GM12878 (cell line): Measurements from ENCODE around the gene INSRR. TPM values are rescaled to one million over a fixed set of nuclear protein-coding genes. Genes with fewer than 3 reads are reported as not detected.

Experiments
- BCL3 ChIP-seq: IDR thresholded peaks from 2 replicates; pipeline ENCODE4 v1.6.1; 2011; ENCODE audit warnings: borderline replicate concordance, low read depth, mild to moderate bottlenecking, moderate library complexity, low read length; ENCODE audit not compliant: insufficient read depth, poor library complexity, severe bottlenecking
- BHLHE40 ChIP-seq, 2 experiments: fragments of 450-650 bp in 1 of 2; IDR thresholded peaks; 2 replicates each; pipeline ENCODE4 v1.6.1; 2011 to 2017; ENCODE audit warnings: low read depth in 2 of 2, borderline replicate concordance in 1 of 2, improper control_type of control experiment in 1 of 2, low read length in 1 of 2, mild to moderate bottlenecking in 1 of 2
- CBFB ChIP-seq: IDR thresholded peaks from 2 replicates; pipeline ENCODE4 v1.6.1; 2016; ENCODE audit warnings: antibody characterized with exemption, low read depth
- CBX5 ChIP-seq: sonication (generic); IDR thresholded peaks from 2 replicates; pipeline ENCODE4 v1.6.1; 2016; ENCODE audit warnings: low read depth, moderate library complexity, mild to moderate bottlenecking, inconsistent platforms
- HDGF ChIP-seq: fragments of 450-650 bp; IDR thresholded peaks from 2 replicates; pipeline ENCODE4 v1.6.1; 2016; ENCODE audit warnings: antibody characterized with exemption
- IKZF2 ChIP-seq, 2 experiments: fragments of 450-650 bp; IDR thresholded peaks; 2 replicates each; pipeline ENCODE4 v1.6.1; 2017; ENCODE audit warnings: mild to moderate bottlenecking in 2 of 2, moderate library complexity in 2 of 2
- MEF2B ChIP-seq: fragments of 450-650 bp; IDR thresholded peaks from 2 replicates; pipeline ENCODE4 v1.6.1; 2018; ENCODE audit warnings: mild to moderate bottlenecking, moderate library complexity; ENCODE audit not compliant: partially characterized antibody, poor library complexity, severe bottlenecking
- PBX3 ChIP-seq: IDR thresholded peaks from 2 replicates; pipeline ENCODE4 v1.6.1; 2011; ENCODE audit warnings: mild to moderate bottlenecking, low read depth, low read length, moderate library complexity; ENCODE audit not compliant: insufficient replicate concordance
- RAD21 ChIP-seq: IDR thresholded peaks from 2 replicates; pipeline ENCODE4 v1.6.1; 2011; ENCODE audit warnings: mild to moderate bottlenecking, low read depth, low read length, moderate library complexity; ENCODE audit not compliant: insufficient read depth
- RAD51 ChIP-seq: fragments of 450-650 bp; IDR thresholded peaks from 2 replicates; pipeline ENCODE4 v1.6.1; 2016; ENCODE audit warnings: moderate library complexity, mild to moderate bottlenecking, inconsistent platforms
- REST ChIP-seq: IDR thresholded peaks from 2 replicates; pipeline ENCODE4 v1.6.1; 2012; ENCODE audit warnings: mild to moderate bottlenecking, low read depth, low read length
- RFX5 ChIP-seq: IDR thresholded peaks from 2 replicates; pipeline ENCODE4 v1.6.1; 2011; ENCODE audit warnings: low read depth, low read length, improper control_type of control experiment
- SUZ12 ChIP-seq: fragments of 200-600 bp; sonication (generic); IDR thresholded peaks from one replicate; pipeline ENCODE4 v1.6.1; 2018; ENCODE audit warnings: antibody characterized with exemption, mild to moderate bottlenecking; ENCODE audit not compliant: unreplicated experiment
- TCF7 ChIP-seq: IDR thresholded peaks from 2 replicates; pipeline ENCODE4 v1.6.1; 2014; ENCODE audit warnings: antibody characterized with exemption, borderline replicate concordance
- ZBED1 ChIP-seq: IDR thresholded peaks from 2 replicates; pipeline ENCODE4 v1.6.1; 2016; ENCODE audit warnings: borderline replicate concordance
- ZZZ3 ChIP-seq: IDR thresholded peaks from 2 replicates; pipeline ENCODE4 v1.6.1; 2011; ENCODE audit warnings: low read depth; ENCODE audit not compliant: control insufficient read depth, insufficient read length
- polyA plus RNA-seq, 11 experiments: library from polyadenylated mRNA; depleted of rRNA in 4 of 11; unstranded in 6 of 11; stranded (reverse) in 5 of 11; fragments of >200 nt; fragmentation: Nextera tagmentation in 4 of 11; fragmentation: Illumina TruSeq in 1 of 11; extraction: Ambion mirVana in 4 of 11; extraction: Trizol in 1 of 11; gene quantifications; 1 replicate in 1 of 11; 2 replicates in 10 of 11; pipeline versions ENCODE4 v1.2.1 to v1.2.3, GENCODE V29; 2011 to 2016; ENCODE audit warnings: inconsistent platforms in 2 of 11, missing spikeins in 2 of 11, low read depth in 1 of 11
- total RNA-seq, 4 experiments: library from RNA; depleted of rRNA in 3 of 4; stranded (reverse); fragments of >200 nt in 3 of 4; fragmentation: Illumina TruSeq in 1 of 4; extraction: Trizol in 1 of 4; gene quantifications; 2 replicates each; pipeline versions ENCODE4 v1.2.1 to v1.2.3, GENCODE V29; 2013 to 2021
- TF ChIP-seq, protein P1 (sequence below): fragments of 450-650 bp; IDR thresholded peaks from 2 replicates; pipeline ENCODE4 v1.6.1; 2017; ENCODE audit warnings: low read depth, mild to moderate bottlenecking, moderate library complexity
- TF ChIP-seq, protein P2 (sequence below): IDR thresholded peaks from 2 replicates; pipeline ENCODE4 v1.6.1; 2012; ENCODE audit warnings: low read depth, low read length, improper control_type of control experiment
- TF ChIP-seq, protein P3 (sequence below): IDR thresholded peaks from 2 replicates; pipeline ENCODE4 v1.6.1; 2011; ENCODE audit warnings: low read depth, mild to moderate bottlenecking, low read length, moderate library complexity, borderline replicate concordance; ENCODE audit errors: extremely low read depth

The INSRR gene
- total and polyA plus RNA-seq, 10 of the 15 experiments (the other 5 are each of a cell fraction or from before 2014, with no cell fraction given): 0.01 TPM; not detected in 9

DNA sequence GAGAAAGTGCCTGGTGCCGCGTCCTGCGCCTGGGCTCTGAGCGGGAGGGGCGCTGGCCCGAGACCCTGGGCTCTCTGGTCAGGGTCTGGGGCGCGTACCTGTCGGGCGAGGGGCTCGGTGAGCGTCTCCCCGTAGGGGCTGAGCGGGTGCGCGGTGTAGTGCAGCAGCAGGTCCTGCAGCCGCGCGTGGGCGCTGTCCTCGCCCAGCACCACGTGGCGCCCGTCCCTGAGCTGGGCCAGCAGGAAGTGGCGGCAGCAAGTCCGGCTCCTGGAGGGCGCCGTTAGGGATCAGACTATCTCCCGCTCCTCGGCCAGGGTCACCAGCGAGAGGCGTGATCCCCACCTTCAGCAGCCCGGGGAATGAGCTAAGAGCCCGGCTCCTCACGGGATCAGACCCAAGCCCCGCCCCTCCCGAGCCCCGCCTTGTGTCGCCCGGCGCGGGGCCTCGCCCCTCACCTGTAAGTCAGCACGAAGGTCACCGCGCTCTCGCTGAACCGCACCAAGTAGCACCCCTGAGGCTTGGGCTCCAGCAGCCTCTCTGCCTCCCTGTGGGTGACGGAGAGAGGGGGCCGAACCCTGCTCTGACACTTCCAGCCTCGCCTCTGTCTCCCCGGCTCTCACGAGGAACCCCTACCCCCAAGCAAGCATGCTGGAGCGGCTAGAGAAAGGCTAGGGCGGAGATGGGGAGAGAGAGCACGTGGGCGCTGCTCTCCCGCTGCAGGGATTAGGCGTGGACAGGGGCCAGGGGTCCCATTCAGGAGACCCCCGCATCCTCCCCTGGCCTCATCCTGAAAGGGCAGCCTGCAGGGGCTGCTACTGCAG is 45.0 kb downstream of the INSRR start (continued):
- TF ChIP-seq, protein P1, sequence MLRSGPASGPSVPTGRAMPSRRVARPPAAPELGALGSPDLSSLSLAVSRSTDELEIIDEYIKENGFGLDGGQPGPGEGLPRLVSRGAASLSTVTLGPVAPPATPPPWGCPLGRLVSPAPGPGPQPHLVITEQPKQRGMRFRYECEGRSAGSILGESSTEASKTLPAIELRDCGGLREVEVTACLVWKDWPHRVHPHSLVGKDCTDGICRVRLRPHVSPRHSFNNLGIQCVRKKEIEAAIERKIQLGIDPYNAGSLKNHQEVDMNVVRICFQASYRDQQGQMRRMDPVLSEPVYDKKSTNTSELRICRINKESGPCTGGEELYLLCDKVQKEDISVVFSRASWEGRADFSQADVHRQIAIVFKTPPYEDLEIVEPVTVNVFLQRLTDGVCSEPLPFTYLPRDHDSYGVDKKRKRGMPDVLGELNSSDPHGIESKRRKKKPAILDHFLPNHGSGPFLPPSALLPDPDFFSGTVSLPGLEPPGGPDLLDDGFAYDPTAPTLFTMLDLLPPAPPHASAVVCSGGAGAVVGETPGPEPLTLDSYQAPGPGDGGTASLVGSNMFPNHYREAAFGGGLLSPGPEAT: 0 out of 2 replicates have a peak, but pooled peaks have one; percentile 15
- TF ChIP-seq REST (no peak), SUZ12 (no peak), CBFB (no peak), BCL3 (no peak), PBX3 (no peak), TCF7 (no peak), ZBED1 (no peak), IKZF2 (IDR thresholded peaks at IDR 0.05) (0 out of 4 replicates have a peak, but pooled peaks of 1 of the 2 experiments have one; percentile 17), HDGF (no peak; the same call in 1 of the 2 replicates), RFX5 (no peak), RAD21 (no peak), CBX5 (no peak), RAD51 (peak; percentile 62), ZZZ3 (no peak), BHLHE40 (IDR thresholded peaks at IDR 0.05; ENCODE audit: borderline replicate concordance in 1 of 2, low read depth in 2 of 2, low read length in 1 of 2) (peak; percentile 38 to 92; a peak in 2 of 4 replicates), MEF2B (no peak)
- TF ChIP-seq, protein P2, sequence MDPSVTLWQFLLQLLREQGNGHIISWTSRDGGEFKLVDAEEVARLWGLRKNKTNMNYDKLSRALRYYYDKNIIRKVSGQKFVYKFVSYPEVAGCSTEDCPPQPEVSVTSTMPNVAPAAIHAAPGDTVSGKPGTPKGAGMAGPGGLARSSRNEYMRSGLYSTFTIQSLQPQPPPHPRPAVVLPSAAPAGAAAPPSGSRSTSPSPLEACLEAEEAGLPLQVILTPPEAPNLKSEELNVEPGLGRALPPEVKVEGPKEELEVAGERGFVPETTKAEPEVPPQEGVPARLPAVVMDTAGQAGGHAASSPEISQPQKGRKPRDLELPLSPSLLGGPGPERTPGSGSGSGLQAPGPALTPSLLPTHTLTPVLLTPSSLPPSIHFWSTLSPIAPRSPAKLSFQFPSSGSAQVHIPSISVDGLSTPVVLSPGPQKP: no peak
- TF ChIP-seq, protein P3, sequence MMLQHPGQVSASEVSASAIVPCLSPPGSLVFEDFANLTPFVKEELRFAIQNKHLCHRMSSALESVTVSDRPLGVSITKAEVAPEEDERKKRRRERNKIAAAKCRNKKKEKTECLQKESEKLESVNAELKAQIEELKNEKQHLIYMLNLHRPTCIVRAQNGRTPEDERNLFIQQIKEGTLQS: 0 out of 2 replicates have a peak, but pooled peaks have one; percentile 24
